SK-N-SH treated with all-trans-retinoic acid at 6 μM for 48 hours (cell line): Measurements from ENCODE around the gene UNC45A.

Experiments
- PATZ1 ChIP-seq: fragments of 250-450 bp; sonication (Bioruptor Pico); IDR thresholded peaks from 2 replicates; pipeline ENCODE4 v1.8.0; 2020; ENCODE audit warnings: mild to moderate bottlenecking, moderate library complexity, borderline replicate concordance
- RARB ChIP-seq: fragments of 250-450 bp; sonication (Bioruptor Pico); IDR thresholded peaks from 2 replicates; pipeline ENCODE4 v1.8.0; 2021; ENCODE audit warnings: mild to moderate bottlenecking, moderate library complexity
- ZFP30 ChIP-seq: fragments of 450-650 bp; formaldehyde crosslinking; IDR thresholded peaks from 2 replicates; pipeline ENCODE4 v1.5.0; 2022; ENCODE audit warnings: mild to moderate bottlenecking, moderate library complexity
- ZNF565 ChIP-seq: fragments of 450-650 bp; formaldehyde crosslinking; conservative IDR thresholded peaks from 2 replicates; pipeline ENCODE4 v1.5.0; 2020; ENCODE audit warnings: low read depth, mild to moderate bottlenecking, moderate library complexity

- TF ChIP-seq ZNF565 (CRISPR knock-in tag) = no peak
- TF ChIP-seq ZFP30 (CRISPR knock-in tag) = no peak
- TF ChIP-seq RARB (CRISPR knock-in tag) = no peak
- no peak for TF ChIP-seq PATZ1 (CRISPR knock-in tag)
These were observed 31.1 kb upstream of the UNC45A start for GRCh38 chr15:90903733-90904536.
